GM20000 (cell line): ENCODE measurements around the gene ZBTB40.

Experiments
- DNase-seq: peaks from one replicate; pipeline ENCODE4 v3.0.0; 2012; ENCODE audit warnings: low spot score
- CTCF ChIP-seq: IDR thresholded peaks from 2 replicates; pipeline ENCODE4 v1.5.1; 2012; ENCODE audit warnings: mild to moderate bottlenecking, control low read depth; ENCODE audit errors: extremely low read depth, missing control alignments

ZBTB40 gene

GRCh38 chr1:22449636-22450035, 2.0 kb upstream of the ZBTB40 start:
- no peak for TF ChIP-seq CTCF
- DNase-seq = no peak

- TF ChIP-seq CTCF = no peak
- no peak for DNase-seq
Measured at GRCh38 chr1:22450351-22451021, 1.2 kb upstream of the ZBTB40 start.

GRCh38 chr1:22452481-22452957, 868 bp downstream of the ZBTB40 start:
- no peak for TF ChIP-seq CTCF

GRCh38 chr1:22453181-22453580, 1.5 kb downstream of the ZBTB40 start:
- TF ChIP-seq CTCF = no peak
- DNase-seq = no peak

More at GRCh38 chr1:22452481-22452957, 868 bp downstream of the ZBTB40 start:
- DNase-seq = peak; percentile 32

GRCh38 chr1:22454476-22455056, 2.9 kb downstream of the ZBTB40 start:
- DNase-seq = no peak
- no peak for TF ChIP-seq CTCF

- DNase-seq = no peak
- no peak for TF ChIP-seq CTCF
Measured at GRCh38 chr1:22457345-22457744, 5.7 kb downstream of the ZBTB40 start.

- DNase-seq = no peak
- no peak for TF ChIP-seq CTCF
Measured at GRCh38 chr1:22457836-22458235, 6.2 kb downstream of the ZBTB40 start.
